AG04449 (cell line): ENCODE measurements around the gene MAP2K3.
A peak's percentile ranks its signal among the peaks of the same experiment; 100 is the strongest.

ENCODE experiments used
- CTCF ChIA-PET: fragments of 350-600 bp; formaldehyde crosslinking; extraction: SDS; loops from one replicate; lab custom pipeline; 2021; ENCODE audit warnings: antibody characterized with exemption; lab: Yijun Ruan, JAX
- POLR2A ChIA-PET: fragments of 400-600, 350-600 bp; formaldehyde crosslinking; extraction: SDS; loops from one replicate; lab custom pipeline; 2020; ENCODE audit warnings: antibody characterized with exemption, inconsistent platforms; lab: Yijun Ruan, JAX
- DNase-seq: peaks from one replicate; pipeline ENCODE4 v3.0.0-alpha.2; 2010; ENCODE audit warnings: low read depth, low spot score
- H3K4me3 ChIP-seq: 2 replicates; pipeline ENCODE4 v1.5.1; 2011; ENCODE audit warnings: low read depth, mild to moderate bottlenecking, control low read depth, low read length
- TF ChIP-seq, protein P1 (sequence below): IDR thresholded peaks from one replicate; pipeline ENCODE4 v1.5.1; 2011; ENCODE audit warnings: mild to moderate bottlenecking, moderate library complexity, low read length, control low read depth, inconsistent platforms; ENCODE audit not compliant: insufficient read depth; ENCODE audit errors: missing control alignments

The MAP2K3 gene

DNA sequence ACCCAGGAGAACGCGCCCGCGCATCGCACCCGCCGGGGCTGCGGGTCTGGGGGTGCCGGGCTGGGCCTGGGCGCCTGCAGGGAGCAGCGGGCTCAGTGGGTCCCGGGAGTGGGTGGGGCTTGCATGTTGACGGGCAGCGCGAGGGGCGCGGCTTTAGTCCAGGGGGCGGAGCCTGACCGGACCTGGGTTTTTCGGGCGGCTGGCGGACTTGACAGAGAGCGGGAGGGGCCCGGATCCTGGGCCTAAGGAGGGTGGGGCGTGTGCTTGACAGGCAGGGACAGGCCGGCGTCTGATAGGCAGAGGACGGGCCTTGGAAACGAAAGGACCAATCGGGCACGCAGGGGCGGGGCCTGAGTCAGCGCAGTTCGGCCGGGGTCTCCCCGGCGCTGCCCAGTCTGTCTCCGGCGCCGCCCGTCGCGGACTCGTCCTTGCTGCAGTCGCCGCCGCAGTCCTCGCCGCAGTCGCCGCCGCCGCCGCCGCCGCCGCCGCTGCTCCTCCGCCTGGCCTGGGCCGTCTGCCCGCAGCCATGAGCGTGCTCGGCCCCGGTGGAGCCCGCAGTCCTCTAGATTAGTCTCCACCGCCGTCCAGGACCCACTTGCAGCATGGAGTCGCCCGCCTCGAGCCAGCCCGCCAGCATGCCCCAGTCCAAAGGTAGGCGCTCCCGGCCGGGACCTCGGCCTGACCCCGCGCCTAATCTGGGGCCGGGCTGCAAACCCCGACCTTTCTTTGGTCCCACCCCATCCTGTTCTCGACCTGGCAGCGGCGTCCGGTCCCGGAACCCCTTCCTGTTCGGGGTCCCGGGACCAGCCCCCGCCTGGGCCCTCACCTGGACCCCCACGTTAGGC, at the start of gene MAP2K3:
Gene MAP2K3, plus strand, starts transcription at position 393 of the 845 bp plus-strand sequence. Its CDS starts 210 bp downstream, at position 603.
- POLR2A ChIA-PET, result interaction anchor here (0.9 to 1.0 kb wide), 2 partner anchors 8 to 227 kb away, joined by 3 read pairs; no protein-coding TSS in a partner anchor
- CTCF ChIA-PET, result interaction anchor here (1.5 to 6.1 kb wide), 6 partner anchors 9 to 228 kb away, joined by 4 to 64 read pairs (median 12); partner anchors contain the start of gene DHRS7B
- DNase-seq, result peak; percentile 96
- peak within 1 kb of the TSS; percentile 91 for H3K4me3 ChIP-seq
- TF ChIP-seq, protein P1, sequence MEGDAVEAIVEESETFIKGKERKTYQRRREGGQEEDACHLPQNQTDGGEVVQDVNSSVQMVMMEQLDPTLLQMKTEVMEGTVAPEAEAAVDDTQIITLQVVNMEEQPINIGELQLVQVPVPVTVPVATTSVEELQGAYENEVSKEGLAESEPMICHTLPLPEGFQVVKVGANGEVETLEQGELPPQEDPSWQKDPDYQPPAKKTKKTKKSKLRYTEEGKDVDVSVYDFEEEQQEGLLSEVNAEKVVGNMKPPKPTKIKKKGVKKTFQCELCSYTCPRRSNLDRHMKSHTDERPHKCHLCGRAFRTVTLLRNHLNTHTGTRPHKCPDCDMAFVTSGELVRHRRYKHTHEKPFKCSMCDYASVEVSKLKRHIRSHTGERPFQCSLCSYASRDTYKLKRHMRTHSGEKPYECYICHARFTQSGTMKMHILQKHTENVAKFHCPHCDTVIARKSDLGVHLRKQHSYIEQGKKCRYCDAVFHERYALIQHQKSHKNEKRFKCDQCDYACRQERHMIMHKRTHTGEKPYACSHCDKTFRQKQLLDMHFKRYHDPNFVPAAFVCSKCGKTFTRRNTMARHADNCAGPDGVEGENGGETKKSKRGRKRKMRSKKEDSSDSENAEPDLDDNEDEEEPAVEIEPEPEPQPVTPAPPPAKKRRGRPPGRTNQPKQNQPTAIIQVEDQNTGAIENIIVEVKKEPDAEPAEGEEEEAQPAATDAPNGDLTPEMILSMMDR, result no peak

DNA sequence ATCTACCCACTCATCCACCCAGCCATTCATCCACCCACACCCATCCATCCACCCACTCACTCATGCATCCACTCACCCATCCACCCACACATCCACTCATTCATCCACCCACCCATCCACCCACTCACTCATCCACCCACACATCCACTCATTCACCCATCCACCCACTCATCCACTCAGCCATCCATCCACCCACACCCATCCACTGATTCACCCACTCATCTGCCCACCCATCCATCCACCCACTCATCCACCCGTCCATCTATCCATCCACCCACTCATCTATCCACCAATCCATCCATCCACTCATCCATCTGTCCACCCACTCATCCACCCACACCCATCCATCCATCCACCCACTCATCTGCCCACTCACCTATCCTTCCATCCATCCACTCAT, 48.6 kb upstream of the MAP2K3 start:
- DNase-seq, result no peak

DNA sequence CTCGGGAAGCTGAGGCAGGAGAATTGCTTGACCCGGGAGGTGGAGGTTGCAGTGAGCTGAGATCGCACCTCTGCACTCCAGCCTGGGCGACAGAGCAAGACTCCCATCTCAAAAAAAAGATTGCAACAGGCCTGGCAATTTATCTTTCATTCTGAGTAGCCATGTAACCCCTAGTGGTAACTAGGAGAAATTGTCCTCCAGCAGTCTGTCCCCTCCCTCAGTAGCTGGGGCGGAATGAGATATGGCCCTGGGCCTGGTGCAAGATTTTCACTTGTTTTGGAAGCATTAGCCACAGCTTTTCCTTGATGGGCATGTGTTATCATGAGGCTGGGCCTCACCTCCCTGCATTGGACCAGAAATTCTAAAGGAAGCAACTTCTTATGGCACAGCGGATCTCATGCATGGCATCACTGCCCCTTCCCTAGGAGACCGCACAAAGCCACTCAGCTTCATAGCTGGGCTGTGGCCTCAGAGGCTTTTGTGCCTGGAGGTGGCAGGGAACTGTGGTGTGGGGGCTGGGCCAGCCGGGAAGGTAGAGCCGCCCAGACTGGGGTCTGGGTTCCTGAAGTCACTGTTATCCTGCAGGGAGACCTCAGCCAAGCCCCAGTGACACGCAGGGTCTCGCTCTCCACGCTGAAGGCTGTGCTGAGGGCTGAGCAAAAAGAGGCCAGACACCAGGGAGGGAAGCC, 44.7 kb upstream of the MAP2K3 start:
- no peak for DNase-seq
- ChIA-PET CTCF (interaction anchor here (0.7 to 6.0 kb wide), 9 partner anchors 9 to 120 kb away, joined by 3 to 49 read pairs (median 4); no protein-coding TSS in a partner anchor), POLR2A (interaction anchor here (0.7 kb wide), 1 partner anchor 40 kb away, joined by 3 read pairs; no protein-coding TSS in a partner anchor)
- H3K4me3 ChIP-seq, result no peak overlapping the region
- TF ChIP-seq, protein P1, result peak; percentile 42

More for the DNA sequence above, 48.6 kb upstream of the MAP2K3 start:
- CTCF ChIA-PET, result no interaction called here
- POLR2A ChIA-PET, result no interaction called here
- no peak overlapping the region for H3K4me3 ChIP-seq
- TF ChIP-seq, protein P1, result no peak

DNA sequence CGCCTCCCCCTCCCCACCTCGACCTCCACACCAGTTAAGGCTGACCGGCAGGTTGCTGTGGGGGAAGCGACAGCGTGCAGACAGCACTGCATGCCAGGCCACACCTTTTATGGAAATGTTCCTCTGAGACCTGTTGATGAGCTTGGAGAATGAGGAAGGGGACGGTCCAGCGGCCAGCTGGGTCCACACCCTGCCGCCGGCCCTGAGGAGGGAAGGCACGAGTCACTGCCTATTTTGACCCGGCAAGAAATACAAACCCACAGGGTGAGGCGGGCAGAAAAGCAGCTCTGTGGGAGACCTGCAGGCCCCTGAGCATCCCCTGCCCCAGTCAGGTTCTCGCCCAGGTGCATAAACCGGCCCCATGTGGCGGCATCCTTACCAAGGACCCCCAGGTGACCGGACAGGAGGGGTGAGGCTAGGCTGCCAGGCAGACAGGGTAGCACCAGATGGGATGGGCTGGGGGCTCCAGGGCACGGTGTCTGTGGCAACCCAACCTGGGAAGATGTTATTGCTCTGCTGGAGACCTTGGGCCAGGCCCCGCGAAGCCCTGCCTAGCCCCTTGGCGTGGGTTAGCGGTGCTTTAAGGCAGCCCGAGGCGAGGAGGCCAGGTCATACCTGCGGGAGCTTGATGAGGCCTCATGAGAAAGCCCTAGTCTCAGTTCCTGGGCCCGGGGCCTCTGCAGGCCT, 44.0 kb upstream of the MAP2K3 start:
- no peak for DNase-seq
- H3K4me3 ChIP-seq, result no peak overlapping the region
- TF ChIP-seq, protein P1, result no peak
- CTCF ChIA-PET, result interaction anchor here (0.7 to 6.0 kb wide), 8 partner anchors 10 to 121 kb away, joined by 3 to 49 read pairs (median 4); no protein-coding TSS in a partner anchor
- POLR2A ChIA-PET, result no interaction called here

DNA sequence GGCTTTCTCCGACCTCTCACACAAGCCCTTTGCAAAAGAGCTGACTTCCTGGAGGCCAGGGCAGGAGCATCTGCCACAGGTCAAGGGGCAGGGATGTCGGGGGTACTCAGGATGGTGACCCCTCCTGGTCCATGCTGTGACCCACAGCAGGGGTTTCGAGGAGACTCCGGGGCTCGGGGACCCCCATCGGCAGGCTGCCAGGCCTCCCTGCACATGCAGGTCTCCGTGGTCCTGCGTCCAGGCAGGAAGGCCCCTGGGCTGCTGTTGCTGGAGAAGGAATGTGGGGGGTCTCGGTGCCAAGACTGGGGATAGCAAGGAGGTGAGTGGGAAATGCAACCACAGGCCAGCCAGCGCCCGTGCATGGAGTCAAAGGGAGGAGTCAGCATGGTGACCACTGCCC, 42.9 kb upstream of the MAP2K3 start:
- no peak for DNase-seq
- TF ChIP-seq, protein P1, result no peak
- POLR2A ChIA-PET, result no interaction called here
- CTCF ChIA-PET, result interaction anchor here (1.2 to 6.0 kb wide), 3 partner anchors 9 to 122 kb away, joined by 3 to 49 read pairs (median 30); no protein-coding TSS in a partner anchor
- H3K4me3 ChIP-seq, result no peak overlapping the region
